Ecto neural progenitor cell (in vitro differentiated cells): ENCODE results near the gene CHMP3.
"Not testable (repeated sequence)": the region's sequence is repeated elsewhere in the genome, so short reads cannot be mapped to it uniquely, and the experiment has no call there.

Experiments used
- DNase-seq: peaks from one replicate; pipeline ENCODE4 v3.0.0-alpha.2; 2018; ENCODE audit warnings: low spot score

The CHMP3 gene

GRCh38 chr2:86562922-86563649 lies at the start of gene CHMP3:
TSS of gene CHMP3 (minus strand) at chr2:86563443. CDS start at chr2:86563348, 95 bp downstream.
- DNase-seq, result peak; percentile 96

DNA sequence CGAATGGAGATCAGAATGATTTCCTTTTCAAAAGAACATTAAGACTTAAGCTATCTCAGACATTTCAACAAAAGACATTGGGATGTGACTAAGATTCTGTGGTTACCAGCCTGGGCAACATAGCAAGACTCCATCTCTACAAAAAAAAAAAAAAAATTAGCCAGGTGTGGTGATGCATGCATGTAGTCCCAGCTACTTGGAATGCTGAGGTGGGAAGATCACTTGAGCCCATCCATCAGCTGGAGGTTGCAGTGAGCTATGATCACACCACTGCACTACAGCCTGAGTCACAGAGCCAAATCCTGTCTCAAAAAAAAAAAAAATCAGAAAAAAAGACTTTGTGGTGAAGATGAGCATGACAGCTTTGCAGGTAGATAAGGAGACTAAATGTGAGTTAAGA lies 47.6 kb upstream of the CHMP3 start:
- DNase-seq, result no peak

DNA sequence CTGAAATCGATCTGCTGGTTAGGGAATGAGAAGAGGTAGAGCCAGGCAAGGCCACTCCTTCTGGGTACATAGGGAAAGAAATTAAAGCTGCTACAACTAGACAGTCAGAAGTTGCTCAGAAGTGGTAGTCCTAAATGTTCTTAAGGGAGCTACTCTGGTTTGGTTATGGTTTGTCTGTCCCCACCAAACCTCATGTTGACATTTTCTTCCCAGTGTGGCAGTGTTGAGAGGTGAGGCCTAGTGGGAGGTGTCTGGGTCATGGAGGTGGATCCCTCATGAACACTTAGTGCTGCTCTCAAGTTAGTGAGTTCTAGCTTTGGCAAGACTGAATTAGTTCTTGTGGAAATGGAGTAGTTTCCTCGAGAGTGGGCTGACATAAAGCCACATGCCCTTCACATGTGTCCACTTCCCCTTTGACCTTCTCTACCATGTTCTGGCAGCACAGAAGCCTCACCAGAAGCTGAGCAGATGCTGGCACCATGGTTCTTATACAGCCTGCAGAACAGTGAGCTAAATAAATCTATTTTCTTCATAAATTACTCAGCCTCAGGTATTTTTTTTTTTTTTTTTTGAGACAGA lies 45.7 kb upstream of the CHMP3 start:
- no peak for DNase-seq

DNA sequence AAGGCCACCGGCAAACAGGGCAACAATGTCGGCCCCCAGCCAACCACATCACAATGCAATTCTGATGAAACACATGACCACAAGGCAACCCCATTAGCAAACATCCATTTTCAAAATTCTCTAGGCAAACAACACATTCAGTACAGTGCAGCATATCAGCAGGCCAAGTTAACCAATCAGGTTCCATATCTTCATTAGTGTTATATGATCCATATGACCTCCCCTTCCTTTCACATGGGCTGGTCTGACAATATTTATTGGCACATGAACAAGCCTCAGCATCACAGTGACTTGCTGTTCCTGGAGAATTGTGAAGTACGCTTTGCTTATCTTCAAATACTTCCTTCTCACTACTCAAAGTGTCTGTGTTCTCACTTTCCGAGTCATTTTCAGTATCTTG lies 40.7 kb upstream of the CHMP3 start:
- DNase-seq, result no peak

- no peak for DNase-seq
Measured at GRCh38 chr2:86598966-86599365, 35.7 kb upstream of the CHMP3 start.

GRCh38 chr2:86596118-86596517 lies 32.9 kb upstream of the CHMP3 start:
- no peak for DNase-seq

GRCh38 chr2:86593266-86593665 lies 30.0 kb upstream of the CHMP3 start:
- DNase-seq, result no peak

DNA sequence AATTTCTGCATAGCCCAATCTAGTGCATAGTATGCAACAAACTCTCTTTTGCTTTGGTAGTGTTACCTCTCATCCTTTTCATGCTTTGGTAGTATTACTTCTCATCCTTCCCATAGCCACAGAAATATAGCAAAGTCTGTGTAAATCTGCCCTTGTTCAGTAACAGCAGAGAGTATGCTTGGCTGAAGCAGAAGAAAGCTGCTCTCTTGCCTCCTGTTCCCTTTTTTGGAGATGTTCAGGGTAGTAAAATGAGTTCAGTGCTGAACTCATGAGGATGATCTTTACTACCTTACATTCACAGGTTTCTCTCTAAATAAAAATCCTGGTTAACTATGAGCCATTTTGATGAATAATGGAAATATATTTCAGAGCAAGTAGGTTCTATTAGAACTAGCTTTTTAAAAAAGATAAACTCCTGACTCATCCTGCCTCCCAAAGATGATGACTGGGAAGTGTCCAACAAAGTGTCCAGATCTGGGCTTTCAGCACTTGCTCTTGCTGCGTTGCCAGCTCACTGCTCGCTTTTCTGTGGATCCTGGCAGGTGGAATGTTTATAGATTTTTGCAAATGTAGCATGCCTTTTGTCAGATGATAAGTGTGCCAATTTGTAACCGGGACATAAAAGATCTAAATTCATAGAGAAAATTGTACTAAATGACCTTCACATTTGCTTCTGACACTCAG lies 29.4 kb upstream of the CHMP3 start:
- DNase-seq, result no peak

DNA sequence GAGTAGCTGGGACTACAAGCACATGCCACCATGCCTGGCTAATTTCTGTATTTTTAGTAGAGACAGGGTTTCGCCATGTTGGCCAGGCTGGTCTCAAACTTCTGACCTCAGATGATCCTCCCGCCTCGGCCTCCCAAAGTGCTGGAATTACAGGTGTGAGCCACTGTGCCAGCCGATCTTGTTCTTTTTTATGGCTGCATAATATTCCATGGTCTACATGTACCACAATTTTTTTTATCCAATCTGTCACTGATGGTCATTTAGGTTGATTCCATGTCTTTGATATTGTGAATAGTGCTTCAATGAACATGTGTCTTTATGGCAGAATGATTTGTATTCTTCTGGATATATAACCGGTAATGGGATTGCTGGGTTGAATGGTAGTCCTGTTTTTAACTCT lies 26.5 kb upstream of the CHMP3 start:
- not testable (repeated sequence) for DNase-seq

GRCh38 chr2:86584151-86584913 lies 21.1 kb upstream of the CHMP3 start:
- DNase-seq, result no peak

- DNase-seq, result no peak
Measured at GRCh38 chr2:86580560-86580959, 17.3 kb upstream of the CHMP3 start.

DNA sequence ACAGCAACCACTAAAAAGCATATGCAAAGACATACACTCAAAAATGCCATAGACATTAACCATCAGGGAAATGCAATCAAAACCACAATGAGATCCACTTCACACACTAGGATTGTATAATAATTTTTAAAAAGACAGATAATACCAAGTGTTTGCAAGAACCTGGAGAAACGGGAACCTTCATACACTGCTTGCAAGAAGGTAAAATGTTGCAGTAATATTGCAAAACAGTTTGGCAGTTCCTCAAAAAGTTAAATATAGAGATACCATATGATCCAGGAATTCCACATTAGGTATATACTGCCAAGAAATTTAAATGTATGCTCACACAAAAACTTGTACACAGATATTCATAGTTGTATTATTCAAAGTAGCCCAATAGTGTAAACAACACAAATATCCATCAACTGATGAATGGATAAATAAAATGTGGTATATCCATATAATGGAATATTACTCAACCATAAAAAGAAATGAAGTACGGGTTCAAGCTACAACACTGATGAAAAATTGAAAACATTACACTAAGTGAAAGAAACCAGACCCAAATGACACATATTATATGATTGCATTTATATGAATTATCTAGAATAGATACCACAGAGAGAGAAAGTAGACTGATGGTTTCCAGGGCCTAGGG lies 14.7 kb upstream of the CHMP3 start:
- DNase-seq, result no peak

GRCh38 chr2:86570059-86570458 lies 6.8 kb upstream of the CHMP3 start:
- DNase-seq, result no peak

- no peak for DNase-seq
Measured at GRCh38 chr2:86566821-86567190, 3.6 kb upstream of the CHMP3 start.

- DNase-seq, result no peak
Measured at GRCh38 chr2:86566158-86566820, 3.0 kb upstream of the CHMP3 start.

DNA sequence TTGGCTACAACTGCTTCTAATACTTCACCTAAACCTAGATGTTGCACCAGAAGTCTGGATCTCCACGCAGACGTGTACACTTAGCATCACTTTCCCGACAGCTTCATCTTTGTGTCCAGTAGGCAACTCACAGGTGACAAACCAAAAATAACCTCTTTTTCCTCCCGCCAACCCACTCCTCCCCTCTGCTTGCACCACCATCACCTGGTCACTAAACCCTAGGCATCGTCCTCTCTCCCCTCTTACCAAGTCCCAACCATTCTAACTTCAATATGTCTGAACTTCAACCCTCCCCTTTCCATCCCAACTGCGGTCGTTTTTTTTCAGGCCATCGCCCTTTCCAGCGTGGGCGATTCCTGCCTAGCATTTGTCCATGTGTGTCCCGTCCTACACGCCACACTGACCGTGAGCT lies 413 bp upstream of the CHMP3 start:
- DNase-seq, result no peak

- no peak for DNase-seq
Measured at GRCh38 chr2:86562485-86562921, 740 bp downstream of the CHMP3 start.

DNA sequence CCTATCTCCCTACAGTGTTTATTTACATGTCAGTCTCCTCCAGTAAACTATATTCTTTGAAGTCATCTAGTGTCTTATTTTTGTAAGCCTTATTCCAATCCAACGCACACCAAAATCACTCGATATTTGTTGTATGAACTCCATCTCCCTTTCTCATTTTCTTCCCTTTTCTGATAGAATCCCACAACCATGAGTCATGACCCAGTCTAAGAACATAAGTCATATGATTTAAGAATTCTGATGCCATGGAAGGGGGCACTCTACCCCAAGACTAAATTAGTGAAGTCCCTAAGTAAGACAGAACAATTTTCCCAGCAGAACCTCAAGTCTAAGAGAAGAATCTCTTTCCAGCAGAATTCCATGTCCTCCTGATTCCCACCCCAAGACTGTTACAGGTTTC lies 5.4 kb downstream of the CHMP3 start:
- no peak for DNase-seq

DNA sequence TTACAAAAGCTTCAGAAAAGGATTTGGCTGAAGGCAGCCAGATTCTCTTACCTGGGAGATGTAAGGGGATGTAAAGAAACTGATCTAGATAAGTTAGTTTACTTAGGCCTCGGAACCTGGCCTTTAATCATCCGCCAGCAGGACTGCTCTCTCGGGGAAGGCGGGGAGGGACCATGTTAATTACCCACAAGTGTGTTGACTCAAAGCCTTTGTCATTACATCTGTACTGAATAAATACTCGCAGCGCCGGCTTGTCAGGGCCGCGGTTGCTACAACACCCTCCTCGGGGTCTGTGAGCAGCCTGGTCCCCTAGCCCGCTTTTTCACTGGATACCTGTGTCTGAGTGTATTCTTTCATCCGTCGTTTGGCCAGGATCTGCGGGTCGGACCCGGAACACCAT lies 6.7 kb downstream of the CHMP3 start:
- DNase-seq, result no peak

DNA sequence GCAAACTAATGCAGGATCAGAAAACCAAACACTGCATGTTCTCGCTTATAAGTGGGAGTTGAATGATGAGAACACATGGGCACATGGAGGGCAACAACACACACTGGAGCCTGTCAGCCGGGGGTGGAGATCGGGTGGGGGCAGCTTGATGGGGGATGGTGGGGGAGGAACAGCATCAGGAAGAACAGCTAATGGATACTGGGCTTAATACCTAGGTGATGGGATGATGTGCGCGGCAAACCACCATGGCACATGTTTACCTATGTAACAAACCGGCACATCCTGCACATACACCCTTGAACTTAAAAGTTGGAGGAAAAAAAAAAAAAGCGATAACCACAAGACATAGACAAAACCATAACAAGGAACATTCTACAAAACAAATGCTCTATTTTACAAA lies 10.4 kb downstream of the CHMP3 start:
- no peak for DNase-seq

DNA sequence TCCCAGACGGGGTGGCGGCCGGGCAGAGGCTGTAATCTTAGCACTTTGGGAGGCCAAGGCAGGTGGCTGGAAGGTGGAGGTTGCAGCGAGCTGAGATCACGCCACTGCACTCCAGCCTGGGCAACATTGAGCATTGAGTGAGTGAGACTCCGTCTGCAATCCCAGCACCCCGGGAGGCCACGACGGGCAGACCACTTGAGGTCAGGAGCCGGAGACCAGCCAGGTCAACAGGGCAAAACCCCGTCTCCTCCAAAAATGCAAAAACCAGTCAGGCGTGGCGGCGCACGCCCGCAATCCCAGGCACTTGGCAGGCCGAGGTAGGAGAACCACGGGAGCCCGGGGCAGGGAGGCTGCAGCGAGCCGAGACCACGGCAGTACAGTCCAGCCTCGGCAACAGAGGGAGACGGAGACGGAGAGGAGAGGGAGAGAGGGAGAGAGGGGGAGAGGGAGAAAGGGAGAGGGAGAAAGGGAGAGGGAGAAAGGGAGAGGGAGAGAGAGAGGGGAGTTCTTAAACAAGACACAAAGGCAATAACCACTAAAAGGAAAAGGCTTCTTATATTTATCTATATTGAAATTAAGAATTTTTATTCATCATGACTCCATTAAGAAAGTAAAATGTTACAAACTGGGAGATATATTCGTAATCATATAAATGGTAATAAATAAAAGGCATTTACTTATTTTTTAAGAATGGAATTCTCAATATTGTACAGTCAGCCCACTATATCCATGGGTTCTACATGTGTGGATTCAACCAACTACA lies 13.1 kb downstream of the CHMP3 start:
- not testable (repeated sequence) for DNase-seq
